Peyer's patch (tissue), 4 donors: ENCODE results near the gene NMRK1. TPM values are rescaled to one million over a fixed set of nuclear protein-coding genes. Genes with fewer than 3 reads are reported as not detected.
A peak's percentile ranks its signal among the peaks of the same experiment; 100 is the strongest.

Experiments used
- DNase-seq, 3 donors: peaks; one replicate each; pipeline ENCODE4 v3.0.0-alpha.2; 2017 to 2019
- H3K27ac ChIP-seq, 4 donors: fragments of 200-600 bp; sonication (generic); one replicate each; pipeline ENCODE4 v1.5.1; 2016 to 2019
- H3K27me3 ChIP-seq, 2 donors: fragments of 200-600 bp; sonication (generic); one replicate each; pipeline ENCODE4 v1.5.1; 2019
- H3K36me3 ChIP-seq, 3 donors: fragments of 200-600 bp; sonication (generic); one replicate each; pipeline ENCODE4 v1.5.1; 2016 to 2019
- H3K4me1 ChIP-seq, 4 donors: fragments of 200-600 bp; sonication (generic); one replicate each; pipeline ENCODE4 v1.5.1; 2016 to 2019
- H3K4me3 ChIP-seq, 4 donors: fragments of 200-600 bp; sonication (generic); 1 replicate in 3 of 4; 2 replicates in 1 of 4; pipeline ENCODE4 v1.5.1; 2016 to 2019; ENCODE audit warnings: mild to moderate bottlenecking in 1 of 4
- H3K9me3 ChIP-seq, 4 donors: fragments of 200-600 bp; sonication (generic); one replicate each; pipeline ENCODE4 v1.5.1; 2016 to 2019; ENCODE audit warnings: mild to moderate bottlenecking in 1 of 4
- CTCF ChIP-seq, 6 experiments: fragments of 450-650 bp in 4 of 6; fragments of 200-600 bp in 2 of 6; sonication (generic) in 1 of 6; IDR thresholded peaks; one replicate each; pipeline ENCODE4 v1.5.1; 2017 to 2019; ENCODE audit warnings: antibody characterized with exemption in 6 of 6, mild to moderate bottlenecking in 3 of 6, moderate library complexity in 1 of 6
- POLR2A ChIP-seq, 2 donors: fragments of 450-650 bp; IDR thresholded peaks; one replicate each; pipeline ENCODE4 v1.5.1; 2017; ENCODE audit warnings: antibody characterized with exemption in 2 of 2, mild to moderate bottlenecking in 2 of 2, moderate library complexity in 2 of 2
- total RNA-seq, 4 donors: library from RNA; depleted of rRNA; stranded (reverse); fragments of >200 nt; gene quantifications; one replicate each; pipeline ENCODE4 v1.1.0, GENCODE V29; 2016

Gene NMRK1
- total RNA-seq, 4 donors from 2014 or later: 14.9 to 36.8 (median 26.5) TPM

GRCh38 chr9:75071530-75072122 lies 16.3 kb downstream of the NMRK1 start:
- Histone ChIP-seq H3K36me3 (no peaks in the 10 kb centered on the region), H3K27ac (peak overlapping the region in 3 of 4 donors; percentile 13 to 87 (median 80)), H3K9me3 (no peaks in the 10 kb centered on the region), H3K27me3 (no peaks in the 10 kb centered on the region), H3K4me1 (no peaks in the 10 kb centered on the region), H3K4me3 (peak overlapping the region in 2 of 4 donors; percentile 16 to 23)
- TF ChIP-seq CTCF (IDR thresholded peaks at IDR 0.05) (peak in 2 of 6 experiments; percentile 18 to 19), POLR2A (IDR thresholded peaks at IDR 0.05) (peak in 1 of 2 donors; percentile 80)
- peak; percentile 25 to 95 (median 93) for DNase-seq

GRCh38 chr9:75069171-75069570 lies 18.8 kb downstream of the NMRK1 start:
- Histone ChIP-seq H3K36me3 (peaks cover 0 to 8% (median 0%) of the 10 kb centered on the region in 3 donors), H3K27me3 (no peaks in the 10 kb centered on the region), H3K27ac (no peak overlapping the region), H3K4me3 (no peak overlapping the region), H3K4me1 (no peaks in the 10 kb centered on the region), H3K9me3 (no peaks in the 10 kb centered on the region)
- TF ChIP-seq POLR2A (IDR thresholded peaks at IDR 0.05): no peak
- TF ChIP-seq CTCF (IDR thresholded peaks at IDR 0.05): no peak
- no peak for DNase-seq

- TF ChIP-seq POLR2A (IDR thresholded peaks at IDR 0.05) (no peak), CTCF (IDR thresholded peaks at IDR 0.05) (no peak)
- Histone ChIP-seq H3K27ac (no peak overlapping the region), H3K4me3 (no peak overlapping the region), H3K9me3 (no peaks in the 10 kb centered on the region), H3K36me3 (peaks cover 0 to 8% (median 0%) of the 10 kb centered on the region in 3 donors), H3K27me3 (no peaks in the 10 kb centered on the region), H3K4me1 (no peaks in the 10 kb centered on the region)
- no peak for DNase-seq
Measured at GRCh38 chr9:75067894-75068293, 20.1 kb downstream of the NMRK1 start.

GRCh38 chr9:75065510-75065909 lies 22.4 kb downstream of the NMRK1 start:
- H3K9me3 ChIP-seq: no peaks in the 10 kb centered on the region
- H3K4me1 ChIP-seq: no peaks in the 10 kb centered on the region
- no peak for DNase-seq
- H3K36me3 ChIP-seq: peaks cover 0 to 22% (median 0%) of the 10 kb centered on the region in 3 donors
- TF ChIP-seq CTCF (IDR thresholded peaks at IDR 0.05): no peak
- TF ChIP-seq POLR2A (IDR thresholded peaks at IDR 0.05): no peak
- no peak overlapping the region for H3K27ac ChIP-seq
- H3K27me3 ChIP-seq: no peaks in the 10 kb centered on the region
- H3K4me3 ChIP-seq: no peak overlapping the region

- no peaks in the 10 kb centered on the region for H3K4me1 ChIP-seq
- H3K9me3 ChIP-seq: no peaks in the 10 kb centered on the region
- no peaks in the 10 kb centered on the region for H3K27me3 ChIP-seq
- TF ChIP-seq CTCF (IDR thresholded peaks at IDR 0.05): no peak
- TF ChIP-seq POLR2A (IDR thresholded peaks at IDR 0.05): no peak
- peaks cover 0 to 22% (median 0%) of the 10 kb centered on the region in 3 donors for H3K36me3 ChIP-seq
- H3K27ac ChIP-seq: no peak overlapping the region
- DNase-seq: no peak
- H3K4me3 ChIP-seq: no peak overlapping the region
Measured at GRCh38 chr9:75064307-75065025, 23.5 kb downstream of the NMRK1 start.
